Ovary (tissue), 3 donors: ENCODE data around the gene COL6A3.

Experiments used
- CTCF ChIP-seq, 3 donors: fragments of 450-650 bp in 2 of 3; fragments of 200-600 bp in 1 of 3; IDR thresholded peaks; one replicate each; pipeline versions ENCODE4 v1.5.1 to v1.8.0; 2016 to 2022; ENCODE audit warnings: antibody characterized with exemption in 3 of 3, mild to moderate bottlenecking in 1 of 3
- EP300 ChIP-seq: sonication (generic); formaldehyde crosslinking; IDR thresholded peaks from one replicate; pipeline ENCODE4 v1.6.1; 2017; ENCODE audit warnings: antibody characterized with exemption
- POLR2A ChIP-seq: fragments of 450-650 bp; IDR thresholded peaks from one replicate; pipeline ENCODE4 v1.6.1; 2017; ENCODE audit warnings: antibody characterized with exemption, mild to moderate bottlenecking, moderate library complexity
- donor health status: DM: no; HTN: no; CAD: no.

GRCh38 chr2:237336131-237336530 is 77.8 kb downstream of the COL6A3 start:
- TF ChIP-seq CTCF (IDR thresholded peaks at IDR 0.05) (no peak), EP300 (no peak), POLR2A (no peak)
